Ascending aorta (tissue), 2 donors: Measurements from ENCODE around the gene AP1B1. TPM values are rescaled to one million over a fixed set of nuclear protein-coding genes. Genes with fewer than 3 reads are reported as not detected.

Experiments
- DNase-seq, 2 donors: peaks; one replicate each; pipeline ENCODE4 v3.0.0-alpha.2; 2019; ENCODE audit warnings: low spot score in 2 of 2
- H3K27ac ChIP-seq, 2 donors: fragments of 200-600 bp; sonication (generic); one replicate each; pipeline ENCODE4 v1.5.1; 2016 to 2017; ENCODE audit warnings: mild to moderate bottlenecking in 1 of 2
- H3K27me3 ChIP-seq: fragments of 200-600 bp; sonication (generic); one replicate; pipeline ENCODE4 v1.5.1; 2017
- H3K36me3 ChIP-seq, 2 donors: fragments of 200-600 bp; sonication (generic); one replicate each; pipeline ENCODE4 v1.5.1; 2016
- H3K4me1 ChIP-seq, 2 donors: fragments of 200-600 bp; sonication (generic); one replicate each; pipeline ENCODE4 v1.5.1; 2016 to 2017; ENCODE audit warnings: mild to moderate bottlenecking in 1 of 2
- H3K4me3 ChIP-seq, 2 donors: fragments of 200-600 bp; sonication (generic); one replicate each; pipeline ENCODE4 v1.5.1; 2016 to 2017; ENCODE audit warnings: mild to moderate bottlenecking in 1 of 2
- H3K9me3 ChIP-seq, 2 donors: fragments of 200-600 bp; sonication (generic); one replicate each; pipeline ENCODE4 v1.5.1; 2016
- CTCF ChIP-seq, 3 experiments: fragments of 200-600 bp in 2 of 3; fragments of 450-650 bp in 1 of 3; sonication (generic) in 2 of 3; IDR thresholded peaks; one replicate each; pipeline ENCODE4 v1.5.1; 2016 to 2019; ENCODE audit warnings: antibody characterized with exemption in 3 of 3, mild to moderate bottlenecking in 1 of 3, moderate library complexity in 1 of 3
- intact Hi-C: fragments of 100-400 bp; cut with DNase I; formaldehyde crosslinking; loops from one replicate; pipeline ENCODE4 v1.15.1; 2023
- total RNA-seq: library from RNA; depleted of rRNA; stranded (reverse); fragments of >200 nt; gene quantifications from one replicate; pipeline ENCODE4 v1.1.0, GENCODE V29; 2016

The AP1B1 gene
- total RNA-seq, 1 donor from 2014 or later, result 86.4 TPM

GRCh38 chr22:29391546-29391945, 3.2 kb upstream of the AP1B1 start:
- DNase-seq, result peak in 1 of 2 donors; percentile 49
- Histone ChIP-seq H3K9me3 (no peaks in the 10 kb centered on the region), H3K4me3 (no peak overlapping the region), H3K27me3 (no peaks in the 10 kb centered on the region), H3K27ac (no peak overlapping the region), H3K4me1 (peaks cover 0 to 12% of the 10 kb centered on the region in 2 donors), H3K36me3 (no peaks in the 10 kb centered on the region)
- intact Hi-C loops, result loop anchor here (10.0 kb wide), 1 partner anchor 113 kb away; no protein-coding TSS in a partner anchor
- no peak for TF ChIP-seq CTCF (IDR thresholded peaks at IDR 0.05)

DNA sequence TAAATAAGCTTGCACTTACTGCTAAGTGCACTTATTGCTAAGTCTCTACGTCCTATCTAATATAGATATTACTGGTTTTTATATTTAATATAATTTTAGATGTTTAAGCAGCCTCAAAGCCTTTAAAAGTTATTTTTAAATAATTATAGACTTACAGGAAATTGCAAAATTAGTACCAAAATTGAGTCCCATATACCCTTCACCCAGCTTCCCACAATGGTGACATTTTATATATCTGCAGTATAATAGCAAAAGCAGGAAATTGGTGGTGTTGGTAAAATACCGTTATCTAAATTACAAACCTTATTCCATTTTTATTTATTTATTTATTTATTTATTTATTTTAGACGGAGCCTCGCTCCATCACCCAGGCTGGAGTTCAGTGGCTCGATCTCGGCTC, 1.9 kb upstream of the AP1B1 start:
- Histone ChIP-seq H3K36me3 (no peaks in the 10 kb centered on the region), H3K4me1 (peaks cover 0 to 12% of the 10 kb centered on the region in 2 donors), H3K27ac (no peak overlapping the region), H3K4me3 (no peak overlapping the region), H3K9me3 (no peaks in the 10 kb centered on the region), H3K27me3 (no peaks in the 10 kb centered on the region)
- no peak for TF ChIP-seq CTCF (IDR thresholded peaks at IDR 0.05)
- no peak for DNase-seq
- intact Hi-C loops, result loop anchor here (10.0 kb wide), 1 partner anchor 115 kb away; no protein-coding TSS in a partner anchor

GRCh38 chr22:29388759-29389090, 355 bp upstream of the AP1B1 start:
- intact Hi-C loops, result no loop called here
- Histone ChIP-seq H3K9me3 (no peaks in the 10 kb centered on the region), H3K4me3 (peak overlapping the region; percentile 71 to 88), H3K36me3 (no peaks in the 10 kb centered on the region), H3K4me1 (peaks cover 0 to 12% of the 10 kb centered on the region in 2 donors), H3K27ac (peak overlapping the region; percentile 78 to 79), H3K27me3 (no peaks in the 10 kb centered on the region)
- TF ChIP-seq CTCF (IDR thresholded peaks at IDR 0.05), result no peak
- DNase-seq, result no peak

DNA sequence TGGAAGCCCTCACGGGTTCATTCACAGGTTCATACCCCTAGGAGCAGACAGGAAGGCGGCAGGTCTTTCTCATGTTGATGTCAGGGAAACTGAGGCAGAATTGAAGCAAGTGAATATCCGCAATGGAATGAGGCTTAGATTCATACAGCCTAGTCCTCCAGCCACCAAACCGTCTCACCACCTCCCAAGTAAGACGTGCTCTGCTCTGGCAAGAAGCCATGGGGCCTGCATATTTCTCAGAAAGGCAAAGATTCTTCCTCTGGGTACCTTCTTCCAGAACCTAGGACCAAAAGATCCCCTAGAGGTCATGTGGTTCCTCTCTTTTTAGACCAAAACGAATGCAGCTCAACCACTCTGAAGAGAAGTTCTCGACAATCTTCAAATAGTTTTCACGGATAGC, 1.7 kb downstream of the AP1B1 start:
- Histone ChIP-seq H3K4me1 (peaks cover 0 to 12% of the 10 kb centered on the region in 2 donors), H3K4me3 (no peak overlapping the region), H3K9me3 (no peaks in the 10 kb centered on the region), H3K36me3 (no peaks in the 10 kb centered on the region), H3K27ac (peak overlapping the region; percentile 11 to 36), H3K27me3 (no peaks in the 10 kb centered on the region)
- TF ChIP-seq CTCF (IDR thresholded peaks at IDR 0.05), result no peak
- peak in 1 of 2 donors; percentile 39 for DNase-seq
- intact Hi-C loops, result no loop called here

GRCh38 chr22:29385748-29386147, 2.6 kb downstream of the AP1B1 start:
- peaks cover 0 to 12% of the 10 kb centered on the region in 2 donors for H3K4me1 ChIP-seq

More at GRCh38 chr22:29385748-29386147, 2.6 kb downstream of the AP1B1 start:
- TF ChIP-seq CTCF (IDR thresholded peaks at IDR 0.05), result no peak
- intact Hi-C loops, result no loop called here
- H3K27me3 ChIP-seq, result no peaks in the 10 kb centered on the region
- no peak overlapping the region for H3K4me3 ChIP-seq
- peak overlapping the region in 1 of 2 donors; percentile 54 for H3K27ac ChIP-seq
- peak in 1 of 2 donors; percentile 67 for DNase-seq
- H3K36me3 ChIP-seq, result no peaks in the 10 kb centered on the region
- no peaks in the 10 kb centered on the region for H3K9me3 ChIP-seq
